Esophagus muscularis mucosa (tissue), 2 donors: ENCODE data around the gene APMAP.

Experiments
- POLR2A ChIP-seq: fragments of 450-650 bp; IDR thresholded peaks from one replicate; pipeline ENCODE4 v1.6.1; 2017; ENCODE audit warnings: antibody characterized with exemption, moderate library complexity, mild to moderate bottlenecking, low read depth
- POLR2AphosphoS5 ChIP-seq, 2 donors: sonication (generic); formaldehyde crosslinking; IDR thresholded peaks; one replicate each; pipeline ENCODE4 v1.6.1; 2017; ENCODE audit warnings: antibody characterized with exemption in 2 of 2

GRCh38 chr20:24943731-24944130, 48.8 kb downstream of the APMAP start:
- TF ChIP-seq POLR2AphosphoS5 (IDR thresholded peaks at IDR 0.05) (no peak), POLR2A (no peak)
